SU-DHL-6 (cell line): ENCODE data around the gene CDKN3.

ENCODE experiments used
- H2AFZ ChIP-seq: fragments of 200-600 bp; sonication (generic); 2 replicates; pipeline ENCODE4 v1.6.1; 2014; ENCODE audit warnings: low read depth, mild to moderate bottlenecking, moderate library complexity, mixed read lengths, antibody characterized with exemption, low read length; ENCODE audit not compliant: severe bottlenecking
- H3F3A ChIP-seq: fragments of 200-600 bp; shearing (Covaris generic); 2 replicates; pipeline ENCODE4 v1.6.0; 2016; ENCODE audit warnings: antibody characterized with exemption, mild to moderate bottlenecking; ENCODE audit not compliant: insufficient read depth
- H3K27ac ChIP-seq: fragments of 200-600 bp; sonication (generic); 2 replicates; pipeline ENCODE4 v1.5.1; 2016; ENCODE audit warnings: low read depth, mild to moderate bottlenecking, low read length, moderate library complexity, mixed read lengths
- H3K27me3 ChIP-seq: fragments of 200-600 bp; sonication (generic), shearing (Covaris generic); 2 replicates; pipeline ENCODE4 v1.6.0; 2014; ENCODE audit warnings: mild to moderate bottlenecking, low read length
- H3K36me3 ChIP-seq: fragments of 200-600 bp; sonication (generic); 2 replicates; pipeline ENCODE4 v1.6.1; 2014; ENCODE audit warnings: mild to moderate bottlenecking, low read length, mixed read lengths
- H3K4me2 ChIP-seq: fragments of 300-600, 200-600 bp; shearing (Covaris generic), sonication (generic); 2 replicates; pipeline ENCODE4 v1.6.0; 2014; ENCODE audit warnings: low read length, low read depth, mild to moderate bottlenecking; ENCODE audit not compliant: poor library complexity, severe bottlenecking
- H3K4me3 ChIP-seq: fragments of 200-600 bp; sonication (generic); 2 replicates; pipeline ENCODE4 v1.5.1; 2014; ENCODE audit warnings: antibody characterized with exemption, low read length, mild to moderate bottlenecking, mixed read lengths; ENCODE audit not compliant: insufficient read depth, poor library complexity, severe bottlenecking
- H3K79me2 ChIP-seq: fragments of 200-600 bp; sonication (generic); 2 replicates; pipeline ENCODE4 v1.6.1; 2014; ENCODE audit warnings: mild to moderate bottlenecking, low read length, moderate library complexity; ENCODE audit not compliant: insufficient read depth
- H3K9ac ChIP-seq: fragments of 200-600 bp; sonication (generic); 2 replicates; pipeline ENCODE4 v1.7.0; 2014; ENCODE audit warnings: mild to moderate bottlenecking, low read length
- H3K9me2 ChIP-seq: fragments of 200-600 bp; sonication (generic); replicated peaks from 2 replicates; pipeline ENCODE4 v1.6.1; 2014; ENCODE audit warnings: low read length; ENCODE audit not compliant: insufficient read depth
- H3K9me3 ChIP-seq: fragments of 200-600 bp; sonication (generic); 2 replicates; pipeline ENCODE4 v1.6.1; 2014; ENCODE audit warnings: low read length, mixed read lengths; ENCODE audit not compliant: insufficient read depth
- H4K20me1 ChIP-seq: fragments of 200-600 bp; sonication (generic); 2 replicates; pipeline ENCODE4 v1.6.1; 2014; ENCODE audit warnings: low read depth, mild to moderate bottlenecking, antibody characterized with exemption, low read length, moderate library complexity, mixed read lengths
- EZH2phosphoT487 ChIP-seq: fragments of 200-600 bp; sonication (generic), shearing (Covaris generic); conservative IDR thresholded peaks from 2 replicates; pipeline ENCODE4 v1.6.1; 2018; ENCODE audit warnings: mild to moderate bottlenecking, antibody characterized with exemption, low read length, moderate library complexity, mixed read lengths
- TF ChIP-seq, protein P1 (sequence below): fragments of 200-600 bp; sonication (generic); IDR thresholded peaks from one replicate; pipeline ENCODE4 v1.5.1; 2017; ENCODE audit warnings: antibody characterized with exemption, mild to moderate bottlenecking, low read length, moderate library complexity; ENCODE audit not compliant: insufficient read depth, poor library complexity, severe bottlenecking

CDKN3 gene

DNA sequence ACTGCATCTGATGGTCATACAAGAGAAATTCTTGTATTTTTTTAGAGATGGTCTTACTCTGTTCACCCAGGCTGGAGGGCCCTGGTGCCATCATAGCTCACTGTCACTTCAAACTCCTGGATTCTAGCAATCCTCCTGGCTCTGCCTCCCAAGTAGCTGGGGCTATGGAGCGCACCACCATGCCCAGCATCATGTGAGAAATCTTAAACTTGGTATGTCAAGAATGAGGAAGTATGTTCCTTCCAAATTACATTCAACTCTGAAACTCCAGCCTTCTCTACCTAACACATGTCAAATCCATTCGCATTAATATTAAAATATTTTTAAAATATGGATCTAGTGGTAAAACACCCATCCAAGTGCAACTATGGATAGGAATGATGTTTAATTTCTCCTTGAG is 27.5 kb upstream of the CDKN3 start:
- Histone ChIP-seq H3K79me2 (no peaks in the 10 kb centered on the region), H3K27ac (no peak overlapping the region), H3F3A (no peaks in the 10 kb centered on the region), H3K9me3 (no peaks in the 10 kb centered on the region), H2AFZ (no peak overlapping the region), H3K4me2 (no peak overlapping the region), H3K27me3 (no peaks in the 10 kb centered on the region), H3K36me3 (no peaks in the 10 kb centered on the region), H4K20me1 (no peaks in the 10 kb centered on the region), H3K9ac (no peak overlapping the region), H3K4me3 (no peak overlapping the region), H3K9me2 (no peaks in the 10 kb centered on the region)
- TF ChIP-seq EZH2phosphoT487 = no peak
- TF ChIP-seq, protein P1, sequence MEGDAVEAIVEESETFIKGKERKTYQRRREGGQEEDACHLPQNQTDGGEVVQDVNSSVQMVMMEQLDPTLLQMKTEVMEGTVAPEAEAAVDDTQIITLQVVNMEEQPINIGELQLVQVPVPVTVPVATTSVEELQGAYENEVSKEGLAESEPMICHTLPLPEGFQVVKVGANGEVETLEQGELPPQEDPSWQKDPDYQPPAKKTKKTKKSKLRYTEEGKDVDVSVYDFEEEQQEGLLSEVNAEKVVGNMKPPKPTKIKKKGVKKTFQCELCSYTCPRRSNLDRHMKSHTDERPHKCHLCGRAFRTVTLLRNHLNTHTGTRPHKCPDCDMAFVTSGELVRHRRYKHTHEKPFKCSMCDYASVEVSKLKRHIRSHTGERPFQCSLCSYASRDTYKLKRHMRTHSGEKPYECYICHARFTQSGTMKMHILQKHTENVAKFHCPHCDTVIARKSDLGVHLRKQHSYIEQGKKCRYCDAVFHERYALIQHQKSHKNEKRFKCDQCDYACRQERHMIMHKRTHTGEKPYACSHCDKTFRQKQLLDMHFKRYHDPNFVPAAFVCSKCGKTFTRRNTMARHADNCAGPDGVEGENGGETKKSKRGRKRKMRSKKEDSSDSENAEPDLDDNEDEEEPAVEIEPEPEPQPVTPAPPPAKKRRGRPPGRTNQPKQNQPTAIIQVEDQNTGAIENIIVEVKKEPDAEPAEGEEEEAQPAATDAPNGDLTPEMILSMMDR = no peak

DNA sequence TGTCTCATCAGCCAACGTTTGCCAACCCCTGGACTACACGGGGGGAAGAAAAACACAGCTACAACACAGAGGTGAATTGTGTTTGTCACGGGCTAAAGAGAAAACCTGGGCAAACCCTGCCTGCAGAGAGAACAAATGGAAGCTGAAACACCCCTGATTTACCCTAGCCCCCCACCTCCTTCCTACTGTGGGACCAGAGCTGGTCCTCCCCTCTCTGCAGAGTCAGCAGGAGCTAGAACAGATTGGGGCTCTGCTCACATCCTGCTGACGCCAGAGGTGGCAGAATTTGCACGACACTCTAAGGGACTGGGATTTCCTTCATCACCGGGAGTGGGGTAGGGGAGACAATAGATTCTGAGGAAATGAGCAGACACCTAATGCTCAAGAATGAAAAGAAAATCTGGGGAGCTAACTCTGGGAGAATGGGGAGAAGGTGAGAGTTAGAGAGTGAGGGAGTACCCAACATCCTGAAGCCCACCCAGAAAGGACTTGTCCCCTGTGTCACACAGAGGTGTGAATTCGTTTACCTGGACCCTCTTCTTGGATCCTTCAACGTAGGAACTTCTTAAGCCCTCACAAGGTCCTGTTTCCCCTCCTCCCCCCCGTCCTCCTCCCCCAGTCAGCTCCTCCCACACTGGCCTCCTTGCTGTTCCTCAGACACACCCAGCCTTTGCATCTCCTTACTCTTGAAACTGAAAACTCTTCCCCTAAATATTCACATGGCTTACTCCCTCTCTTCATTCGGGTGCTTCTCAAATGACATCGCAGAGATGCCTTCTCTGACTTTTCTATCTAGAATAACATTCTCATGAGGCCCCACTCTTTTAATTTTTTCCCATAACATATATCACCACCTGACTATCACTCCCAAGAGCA is 26.2 kb upstream of the CDKN3 start:
- Histone ChIP-seq H3K4me2 (no peak overlapping the region), H4K20me1 (no peaks in the 10 kb centered on the region), H3K9me3 (no peaks in the 10 kb centered on the region), H3K27ac (no peak overlapping the region), H3K9me2 (no peaks in the 10 kb centered on the region), H3K9ac (no peak overlapping the region), H3K36me3 (no peaks in the 10 kb centered on the region), H3K4me3 (no peak overlapping the region), H2AFZ (no peak overlapping the region), H3K79me2 (no peaks in the 10 kb centered on the region), H3K27me3 (no peaks in the 10 kb centered on the region), H3F3A (no peaks in the 10 kb centered on the region)
- TF ChIP-seq, protein P1 = no peak
- TF ChIP-seq EZH2phosphoT487 = no peak

DNA sequence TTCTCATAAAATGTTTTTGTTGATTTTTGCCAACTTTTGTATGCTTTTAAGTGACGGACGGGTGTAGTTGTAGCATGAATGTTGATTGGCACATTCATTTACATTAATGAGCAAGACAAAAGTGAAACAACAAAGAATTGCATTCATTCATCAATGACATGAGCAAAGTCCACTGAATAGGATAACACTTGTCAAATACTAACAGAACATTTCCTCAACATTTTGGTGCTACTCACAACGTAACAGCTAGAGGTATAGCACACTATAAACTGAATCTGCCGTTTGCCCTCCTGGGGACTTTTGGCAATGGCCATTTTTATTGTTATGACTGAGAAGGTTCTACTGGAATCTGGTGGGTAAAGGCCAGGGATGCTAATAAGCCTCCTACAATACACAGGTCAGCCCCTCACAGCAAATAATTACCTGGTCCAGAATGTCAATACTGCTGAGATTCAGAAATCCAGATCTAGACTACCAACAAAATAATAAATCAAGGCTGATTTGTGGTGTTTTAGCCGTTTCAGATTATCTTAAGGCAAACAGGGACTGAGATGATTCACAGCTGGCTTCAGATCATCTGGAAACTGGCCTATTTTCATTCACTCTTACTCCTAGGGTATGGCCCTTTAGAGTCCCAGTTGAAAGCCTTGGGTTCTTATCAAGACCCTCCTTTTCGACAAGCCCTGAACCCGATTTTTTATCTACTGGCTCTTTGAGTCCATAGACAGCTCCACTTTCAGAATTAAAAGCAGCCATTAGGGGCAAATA is 22.5 kb upstream of the CDKN3 start:
- Histone ChIP-seq H3K27me3 (no peaks in the 10 kb centered on the region), H3K9me2 (no peaks in the 10 kb centered on the region), H3F3A (no peaks in the 10 kb centered on the region), H3K79me2 (no peaks in the 10 kb centered on the region), H3K36me3 (no peaks in the 10 kb centered on the region), H3K9me3 (no peaks in the 10 kb centered on the region), H4K20me1 (no peaks in the 10 kb centered on the region), H3K4me2 (no peak overlapping the region), H2AFZ (no peak overlapping the region), H3K27ac (no peak overlapping the region), H3K4me3 (no peak overlapping the region), H3K9ac (no peak overlapping the region)
- no peak for TF ChIP-seq EZH2phosphoT487
- TF ChIP-seq, protein P1 = no peak
